ENCODE measurements around the gene ABHD11. TPM values are rescaled to one million over a fixed set of nuclear protein-coding genes. Genes with fewer than 3 reads are reported as not detected.
A peak's percentile ranks its signal among the peaks of the same experiment; 100 is the strongest.

ABHD11 gene
- total and polyA plus RNA-seq, 9 of the 15 experiments (the other 6 are each of a cell fraction or from before 2014, with no cell fraction given), result 7.7 to 44.2 (median 18.9) TPM

GRCh38 chr7:73749931-73750776 is 11.6 kb upstream of the ABHD11 start (continued):
- TF ChIP-seq ZBTB7A (IDR thresholded peaks at IDR 0.05; ENCODE audit: borderline replicate concordance, control insufficient read depth, low read depth, low read length) (peak; percentile 38; the same call in 1 of the 2 replicates), JUND (IDR thresholded peaks at IDR 0.05; ENCODE audit: borderline replicate concordance, low read depth, low read length) (no peak), JUND (tag; IDR thresholded peaks at IDR 0.05; ENCODE audit: borderline replicate concordance, low read depth, low read length) (no peak), DPF2 (IDR thresholded peaks at IDR 0.05) (0 out of 2 replicates have a peak, but pooled peaks have one; percentile 53), SAP30 (IDR thresholded peaks at IDR 0.05; ENCODE audit: borderline replicate concordance, insufficient read depth, low read depth, low read length, poor library complexity, severe bottlenecking) (no peak), NBN (IDR thresholded peaks at IDR 0.05; ENCODE audit: low read depth) (no peak), MTA3 (IDR thresholded peaks at IDR 0.05; ENCODE audit: borderline replicate concordance) (0 out of 2 replicates have a peak, but pooled peaks have one; percentile 33), CHD1 (IDR thresholded peaks at IDR 0.05; ENCODE audit: low read length) (no peak), PKNOX1 (IDR thresholded peaks at IDR 0.05) (no peak), SIRT6 (IDR thresholded peaks at IDR 0.05; ENCODE audit: low read depth, low read length) (no peak)

Measured in K562 (cell line).